Measurements from ENCODE around the gene ACTBL2.

The ACTBL2 gene

GRCh38 chr5:57509501-57510260, 27.1 kb upstream of the ACTBL2 start:
- TF ChIP-seq KLF10 (tag by site-specific recombination; IDR thresholded peaks at IDR 0.05): no peak
- no peaks in the 10 kb centered on the region for H3K36me3 ChIP-seq (ENCODE audit: control insufficient read depth in 2 of 2, insufficient read depth in 1 of 2, low read length in 2 of 2)
- H3K27ac ChIP-seq (ENCODE audit: extremely low read depth, low read depth, low read length): no peak overlapping the region
- no peaks in the 10 kb centered on the region for H3K4me1 ChIP-seq (ENCODE audit: control insufficient read depth, insufficient read depth, low read length)
- POLR2A ChIA-PET: no interaction called here
- no peak overlapping the region for H3K4me3 ChIP-seq (ENCODE audit: low read depth, low read length)
- CTCF ChIA-PET: interaction anchor here (0.7 kb wide), 2 partner anchors 298 to 1515 kb away, joined by 3 to 6 read pairs; no protein-coding TSS in a partner anchor
- no peaks in the 10 kb centered on the region for H3K9me3 ChIP-seq (ENCODE audit: control insufficient read depth, insufficient read depth, low read depth, low read length)

- Histone ChIP-seq H3K9me3 (ENCODE audit: control insufficient read depth, insufficient read depth, low read depth, low read length) (no peaks in the 10 kb centered on the region), H3K36me3 (ENCODE audit: control insufficient read depth in 2 of 2, insufficient read depth in 1 of 2, low read length in 2 of 2) (no peaks in the 10 kb centered on the region), H3K4me3 (ENCODE audit: low read depth, low read length) (no peak overlapping the region), H3K4me1 (ENCODE audit: control insufficient read depth, insufficient read depth, low read length) (0 out of 2 replicates have a peak, but pooled peaks cover 3% of the 10 kb centered on the region), H3K27ac (ENCODE audit: extremely low read depth, low read depth, low read length) (no peak overlapping the region)
- TF ChIP-seq ZNF701 (tag by site-specific recombination; IDR thresholded peaks at IDR 0.05) (no peak), OVOL3 (tag by site-specific recombination; IDR thresholded peaks at IDR 0.05) (no peak), ZNF473 (tag by site-specific recombination; IDR thresholded peaks at IDR 0.05) (no peak), GFI1B (tag by site-specific recombination; IDR thresholded peaks at IDR 0.05) (no peak), ZNF776 (tag by site-specific recombination; IDR thresholded peaks at IDR 0.05; ENCODE audit: borderline replicate concordance) (no peak), ZNF121 (tag by site-specific recombination; IDR thresholded peaks at IDR 0.05) (no peak), SP3 (tag by site-specific recombination; IDR thresholded peaks at IDR 0.05) (no peak), ZNF37A (tag by site-specific recombination; IDR thresholded peaks at IDR 0.05) (no peak), ZNF558 (tag by site-specific recombination; IDR thresholded peaks at IDR 0.05) (no peak), ZNF302 (tag by site-specific recombination; IDR thresholded peaks at IDR 0.05; ENCODE audit: low read depth) (no peak), ZBTB20 (tag by site-specific recombination; IDR thresholded peaks at IDR 0.05) (no peak), ZNF133 (tag by site-specific recombination; IDR thresholded peaks at IDR 0.05) (no peak), SCRT1 (tag by site-specific recombination; IDR thresholded peaks at IDR 0.05; ENCODE audit: borderline replicate concordance) (no peak), ZNF529 (tag by site-specific recombination; IDR thresholded peaks at IDR 0.05; ENCODE audit: insufficient replicate concordance) (no peak), ZNF521 (tag by site-specific recombination; IDR thresholded peaks at IDR 0.05) (no peak), ZNF140 (tag by site-specific recombination; IDR thresholded peaks at IDR 0.05) (no peak), KLF8 (tag by site-specific recombination; IDR thresholded peaks at IDR 0.05) (no peak), BCL11A (tag by site-specific recombination; IDR thresholded peaks at IDR 0.05; ENCODE audit: low read depth) (no peak), ZNF16 (tag by site-specific recombination; IDR thresholded peaks at IDR 0.05; ENCODE audit: low read depth) (no peak), ZNF174 (tag by site-specific recombination; IDR thresholded peaks at IDR 0.05) (no peak)
- POLR2A ChIA-PET: no interaction called here
- CTCF ChIA-PET: no interaction called here
These were observed 25.6 kb upstream of the ACTBL2 start for GRCh38 chr5:57508211-57508610.

- Histone ChIP-seq H3K4me3 (ENCODE audit: low read depth, low read length) (no peak overlapping the region), H3K27ac (ENCODE audit: extremely low read depth, low read depth, low read length) (no peak overlapping the region), H3K36me3 (ENCODE audit: control insufficient read depth in 2 of 2, insufficient read depth in 1 of 2, low read length in 2 of 2) (no peaks in the 10 kb centered on the region), H3K9me3 (ENCODE audit: control insufficient read depth, insufficient read depth, low read depth, low read length) (no peaks in the 10 kb centered on the region), H3K4me1 (ENCODE audit: control insufficient read depth, insufficient read depth, low read length) (0 out of 2 replicates have a peak, but pooled peaks cover 3% of the 10 kb centered on the region)
- ChIA-PET CTCF (interaction anchor here (0.6 kb wide), 2 partner anchors 152 to 318 kb away, joined by 3 to 4 read pairs; no protein-coding TSS in a partner anchor), POLR2A (no interaction called here)
- TF ChIP-seq ZNF521 (tag by site-specific recombination; IDR thresholded peaks at IDR 0.05) (no peak), ZNF596 (tag by site-specific recombination; IDR thresholded peaks at IDR 0.05) (no peak), ZNF114 (tag by site-specific recombination; IDR thresholded peaks at IDR 0.05) (no peak), ZNF354C (tag by site-specific recombination; IDR thresholded peaks at IDR 0.05; ENCODE audit: borderline replicate concordance, low read depth) (no peak), ZSCAN18 (tag by site-specific recombination; IDR thresholded peaks at IDR 0.05) (no peak), ELK4 (IDR thresholded peaks at IDR 0.05; ENCODE audit: borderline replicate concordance, low read depth, low read length) (no peak), ZNF26 (tag by site-specific recombination; IDR thresholded peaks at IDR 0.05) (no peak), KLF8 (tag by site-specific recombination; IDR thresholded peaks at IDR 0.05) (no peak)
These were observed 22.9 kb upstream of the ACTBL2 start for GRCh38 chr5:57505272-57506200.

All from HEK293 (cell line).